Retinal pigment epithelial cell (primary cell): ENCODE measurements around the gene LGR6.
A peak's percentile ranks its signal among the peaks of the same experiment; 100 is the strongest.

Experiments
- DNase-seq: peaks from one replicate; pipeline ENCODE4 v3.0.0-alpha.2; 2010; ENCODE audit warnings: low read depth
- H3K4me3 ChIP-seq: 2 replicates; pipeline ENCODE4 v1.5.1; 2011; ENCODE audit warnings: mild to moderate bottlenecking, low read length, control low read depth, moderate library complexity
- CTCF ChIP-seq: conservative IDR thresholded peaks from 2 replicates; pipeline ENCODE4 v1.5.1; 2011; ENCODE audit warnings: low read depth, low read length, control low read depth, inconsistent platforms

The LGR6 gene

GRCh38 chr1:202154766-202155477 is 38.7 kb upstream of the LGR6 start:
- H3K4me3 ChIP-seq, result no peak overlapping the region
- DNase-seq, result peak; percentile 51
- peak; percentile 70 for TF ChIP-seq CTCF

GRCh38 chr1:202155478-202156021 is 38.0 kb upstream of the LGR6 start:
- TF ChIP-seq CTCF, result no peak
- no peak for DNase-seq
- H3K4me3 ChIP-seq, result no peak overlapping the region

- no peak for TF ChIP-seq CTCF
- H3K4me3 ChIP-seq, result no peak overlapping the region
- DNase-seq, result no peak
These were observed 37.0 kb upstream of the LGR6 start for GRCh38 chr1:202156590-202156989.

- DNase-seq, result no peak
- no peak overlapping the region for H3K4me3 ChIP-seq
- no peak for TF ChIP-seq CTCF
These were observed 35.7 kb upstream of the LGR6 start for GRCh38 chr1:202157945-202158344.

- TF ChIP-seq CTCF, result no peak
- no peak for DNase-seq
- H3K4me3 ChIP-seq, result no peak overlapping the region
These were observed 34.6 kb upstream of the LGR6 start for GRCh38 chr1:202158810-202159533.

GRCh38 chr1:202159534-202160371 is 33.8 kb upstream of the LGR6 start:
- no peak overlapping the region for H3K4me3 ChIP-seq
- DNase-seq, result no peak
- TF ChIP-seq CTCF, result no peak
